ENCODE results near the gene TAC4.
"Not testable (repeated sequence)": the region's sequence is repeated elsewhere in the genome, so short reads cannot be mapped to it uniquely, and the experiment has no call there.

TAC4 gene

GRCh38 chr17:49846938-49847712 is 744 bp downstream of the TAC4 start:
- intact Hi-C loops (cut with DNase I): no loop called here
- DNase-seq: peak in 1 of 10 donors; percentile 73

GRCh38 chr17:49845321-49845720 is 2.5 kb downstream of the TAC4 start:
- no peak for DNase-seq
- intact Hi-C loops (cut with DNase I): no loop called here

GRCh38 chr17:49843774-49844350 is 4.0 kb downstream of the TAC4 start:
- intact Hi-C loops (cut with DNase I): no loop called here
- no peak for DNase-seq

- intact Hi-C loops (cut with DNase I): no loop called here
- no peak for DNase-seq
Observed at GRCh38 chr17:49842846-49843245, 5.0 kb downstream of the TAC4 start.

- intact Hi-C loops (cut with DNase I): no loop called here
- DNase-seq: no peak
Observed at GRCh38 chr17:49842371-49842770, 5.5 kb downstream of the TAC4 start.

GRCh38 chr17:49841548-49841947 is 6.3 kb downstream of the TAC4 start:
- intact Hi-C loops (cut with DNase I): no loop called here
- DNase-seq: no peak

GRCh38 chr17:49839455-49839854 is 8.4 kb downstream of the TAC4 start:
- intact Hi-C loops (cut with DNase I): no loop called here

GRCh38 chr17:49836111-49837030 is 11.5 kb downstream of the TAC4 start:
- DNase-seq: no peak

More at GRCh38 chr17:49839455-49839854, 8.4 kb downstream of the TAC4 start:
- DNase-seq: no peak

GRCh38 chr17:49835472-49835871 is 12.4 kb downstream of the TAC4 start:
- intact Hi-C loops (cut with DNase I): no loop called here
- DNase-seq: no peak

More at GRCh38 chr17:49836111-49837030, 11.5 kb downstream of the TAC4 start:
- intact Hi-C loops (cut with DNase I): no loop called here

GRCh38 chr17:49834118-49834743 is 13.6 kb downstream of the TAC4 start:
- intact Hi-C loops (cut with DNase I): no loop called here
- no peak for DNase-seq

GRCh38 chr17:49832840-49833599 is 14.8 kb downstream of the TAC4 start:
- no peak for DNase-seq
- intact Hi-C loops (cut with DNase I): no loop called here

- intact Hi-C loops (cut with DNase I): no loop called here
- no peak for DNase-seq
Observed at GRCh38 chr17:49830605-49831004, 17.3 kb downstream of the TAC4 start.

- intact Hi-C loops (cut with DNase I): no loop called here
- DNase-seq: no peak
Observed at GRCh38 chr17:49829026-49829425, 18.8 kb downstream of the TAC4 start.

GRCh38 chr17:49828325-49828724 is 19.5 kb downstream of the TAC4 start:
- DNase-seq; intact Hi-C loops (cut with DNase I): not testable (repeated sequence)

- intact Hi-C loops (cut with DNase I): no loop called here
- no peak for DNase-seq
Observed at GRCh38 chr17:49825645-49826044, 22.2 kb downstream of the TAC4 start.

- intact Hi-C loops (cut with DNase I): no loop called here
- DNase-seq: no peak
Observed at GRCh38 chr17:49823614-49824013, 24.3 kb downstream of the TAC4 start.

GRCh38 chr17:49822829-49823228 is 25.0 kb downstream of the TAC4 start:
- intact Hi-C loops (cut with DNase I): no loop called here

GRCh38 chr17:49821916-49822315 is 26.0 kb downstream of the TAC4 start:
- no peak for DNase-seq
- intact Hi-C loops (cut with DNase I): no loop called here

More at GRCh38 chr17:49822829-49823228, 25.0 kb downstream of the TAC4 start:
- no peak for DNase-seq

- DNase-seq: no peak
- intact Hi-C loops (cut with DNase I): no loop called here
Observed at GRCh38 chr17:49821466-49821865, 26.4 kb downstream of the TAC4 start.

- DNase-seq: no peak
- intact Hi-C loops (cut with DNase I): no loop called here
Observed at GRCh38 chr17:49820773-49821172, 27.1 kb downstream of the TAC4 start.
